PC-3 (cell line): Measurements from ENCODE around the gene PARP12. TPM values are rescaled to one million over a fixed set of nuclear protein-coding genes. Genes with fewer than 3 reads are reported as not detected.

Experiments
- ATAC-seq: fragments of 200-7000 bp; cut with Tn5 transposase; 2 replicates; pipeline ENCODE4 v1.9.1; 2020; ENCODE audit warnings: mild to moderate bottlenecking, moderate library complexity
- BruUV-seq: library from RNA; stranded (reverse); fragments of 400-500 nt; replicated peaks from 2 replicates; lab custom pipeline; 2021; lab: Mats Ljungman, UMichigan
- CTCF ChIA-PET: fragments of 300-600 bp; sonication (Branson Sonifier 250); formaldehyde crosslinking; loops from one replicate; lab custom pipeline; 2022; ENCODE audit warnings: antibody characterized with exemption; lab: Charles Lee
- POLR2A ChIA-PET: fragments of 300-600 bp; sonication (Branson Sonifier 250); formaldehyde crosslinking; loops from one replicate; lab custom pipeline; 2022; ENCODE audit warnings: antibody characterized with exemption; ENCODE audit not compliant: unreplicated experiment; lab: Charles Lee
- DNase-seq: peaks from one replicate; pipeline ENCODE4 v3.0.0-alpha.2; 2015
- H2AFZ ChIP-seq: fragments of 300-600 bp; sonication (generic); 2 replicates; pipeline ENCODE4 v1.6.0; 2016; ENCODE audit warnings: antibody characterized with exemption, low read length
- H3F3A ChIP-seq: fragments of 300-600 bp; sonication (generic); one replicate; pipeline ENCODE4 v1.6.0; 2017; ENCODE audit warnings: antibody characterized with exemption, low read length, control low read depth, mild to moderate bottlenecking; ENCODE audit not compliant: unreplicated experiment
- H3K27ac ChIP-seq: fragments of 300-600 bp; sonication (generic); 2 replicates; pipeline ENCODE4 v1.5.1; 2016; ENCODE audit warnings: mild to moderate bottlenecking, low read length
- H3K27me3 ChIP-seq: fragments of 300-600 bp; sonication (generic); 2 replicates; pipeline ENCODE4 v1.6.1; 2016; ENCODE audit warnings: low read length, mixed read lengths
- H3K36me3 ChIP-seq: fragments of 300-600 bp; sonication (generic); 2 replicates; pipeline ENCODE4 v1.6.1; 2016; ENCODE audit warnings: low read depth, mixed run types, low read length, mixed read lengths
- H3K4me1 ChIP-seq: fragments of 300-600 bp; sonication (generic); 2 replicates; pipeline ENCODE4 v1.5.1; 2016; ENCODE audit warnings: low read length; ENCODE audit not compliant: insufficient read depth
- H3K4me2 ChIP-seq: fragments of 300-600 bp; sonication (generic); 2 replicates; pipeline ENCODE4 v1.6.0; 2016; ENCODE audit warnings: low read length
- H3K4me3 ChIP-seq: fragments of 300-600 bp; sonication (generic); 2 replicates; pipeline ENCODE4 v1.5.1; 2016; ENCODE audit warnings: mild to moderate bottlenecking, low read length, mixed read lengths
- H3K79me2 ChIP-seq: fragments of 300-600 bp; sonication (generic); 2 replicates; pipeline ENCODE4 v1.6.1; 2017; ENCODE audit warnings: low read length, mixed read lengths
- H3K9ac ChIP-seq: fragments of 300-600 bp; sonication (generic); 2 replicates; pipeline ENCODE4 v1.6.0; 2016; ENCODE audit warnings: mild to moderate bottlenecking, low read length
- H3K9me2 ChIP-seq: fragments of 300-600 bp; sonication (generic); replicated peaks from 2 replicates; pipeline ENCODE4 v1.6.1; 2016; ENCODE audit warnings: mixed run types, low read length, mixed read lengths
- H3K9me3 ChIP-seq: fragments of 300-600 bp; sonication (generic); 2 replicates; pipeline ENCODE4 v1.6.1; 2016; ENCODE audit warnings: low read length, mixed read lengths
- H4K20me1 ChIP-seq: fragments of 300-600 bp; sonication (generic); 2 replicates; pipeline ENCODE4 v1.6.1; 2016; ENCODE audit warnings: low read length, mixed read lengths
- CTCF ChIP-seq: fragments of 300-600 bp; sonication (generic); conservative IDR thresholded peaks from 2 replicates; pipeline ENCODE4 v1.5.1; 2017; ENCODE audit warnings: antibody characterized with exemption, low read depth, mild to moderate bottlenecking, low read length
- EZH2 ChIP-seq: fragments of 300-600 bp; sonication (generic); IDR thresholded peaks from one replicate; pipeline ENCODE4 v1.6.1; 2017; ENCODE audit warnings: antibody characterized with exemption, mild to moderate bottlenecking, low read length; ENCODE audit not compliant: unreplicated experiment
- EZH2phosphoT487 ChIP-seq: fragments of 300-600 bp; sonication (generic); IDR thresholded peaks from 2 replicates; pipeline ENCODE4 v1.6.1; 2018; ENCODE audit warnings: mild to moderate bottlenecking, antibody characterized with exemption, low read length, borderline replicate concordance
- intact Hi-C: fragments of 100-400 bp; cut with micrococcal nuclease; formaldehyde crosslinking; loops from 2 replicates; pipeline ENCODE4 v1.9.0; 2023
- total RNA-seq: library from RNA; depleted of rRNA; stranded (reverse); fragments of >200 nt; gene quantifications from 2 replicates; pipeline ENCODE4 v1.2.3, GENCODE V29; 2014

PARP12 gene
- total RNA-seq, 1 experiment from 2014 or later = 28.1 TPM

- peaks cover 52% of the 10 kb centered on the region for H3K79me2 ChIP-seq
- 0 out of 2 replicates have a peak, but pooled peaks cover 3% of the 10 kb centered on the region for H3K9me3 ChIP-seq
- DNase-seq (peak; percentile 10), ATAC-seq (no peak)
- peak overlapping the region; percentile 97 for H2AFZ ChIP-seq
- H3K4me3 ChIP-seq = peak overlapping the region; percentile 80
- H3K27me3 ChIP-seq = no peaks in the 10 kb centered on the region
- no peak for TF ChIP-seq EZH2phosphoT487
- TF ChIP-seq EZH2 = no peak
- TF ChIP-seq CTCF = no peak
- H3K4me1 ChIP-seq = peaks cover 41% of the 10 kb centered on the region
- intact Hi-C loops = loop anchor here (5.0 kb wide), 1 partner anchor 266 kb away; no protein-coding TSS in a partner anchor
- peaks cover 7% of the 10 kb centered on the region for H3F3A ChIP-seq
- H3K9me2 ChIP-seq = no peaks in the 10 kb centered on the region
- peak overlapping the region; percentile 90 for H3K4me2 ChIP-seq
- ChIA-PET POLR2A (no interaction called here), CTCF (no interaction called here)
- peak overlapping the region; percentile 95 for H3K27ac ChIP-seq
- BruUV-seq = TSS peak; percentile 33
- H3K9ac ChIP-seq = peak overlapping the region; percentile 85
- H4K20me1 ChIP-seq = no peaks in the 10 kb centered on the region
- peaks cover 11% of the 10 kb centered on the region for H3K36me3 ChIP-seq
These were observed 1.2 kb downstream of the PARP12 start for GRCh38 chr7:140061607-140061930.

- Histone ChIP-seq H3K9me2 (no peaks in the 10 kb centered on the region), H3F3A (peaks cover 7% of the 10 kb centered on the region), H3K27me3 (no peaks in the 10 kb centered on the region), H3K4me3 (peak overlapping the region; percentile 80), H3K9me3 (no peaks in the 10 kb centered on the region), H3K27ac (peak overlapping the region; percentile 95), H2AFZ (peak overlapping the region; percentile 97; the same call in 1 of the 2 replicates), H4K20me1 (no peaks in the 10 kb centered on the region), H3K79me2 (peaks cover 52% of the 10 kb centered on the region), H3K36me3 (peaks cover 14% of the 10 kb centered on the region), H3K9ac (peak overlapping the region; percentile 85), H3K4me1 (peaks cover 41% of the 10 kb centered on the region), H3K4me2 (peak overlapping the region; percentile 90)
- intact Hi-C loops = loop anchor here (5.0 kb wide), 1 partner anchor 266 kb away; no protein-coding TSS in a partner anchor
- TF ChIP-seq EZH2 = no peak
- no peak for TF ChIP-seq EZH2phosphoT487
- DNase-seq (peak; percentile 26), ATAC-seq (no peak)
- no TSS peak for BruUV-seq
- ChIA-PET CTCF (interaction anchor here (1.5 kb wide), 1 partner anchor 116 kb away, joined by 6 read pairs; no protein-coding TSS in a partner anchor), POLR2A (no interaction called here)
These were observed 1.8 kb downstream of the PARP12 start for GRCh38 chr7:140060788-140061606.

GRCh38 chr7:140060243-140060630 lies 2.5 kb downstream of the PARP12 start:
- peaks cover 7% of the 10 kb centered on the region for H3F3A ChIP-seq
- H3K9me3 ChIP-seq = no peaks in the 10 kb centered on the region
- no peak overlapping the region for H2AFZ ChIP-seq
- DNase-seq = peak; percentile 80
- peaks cover 52% of the 10 kb centered on the region for H3K79me2 ChIP-seq
- POLR2A ChIA-PET = interaction anchor here (0.6 kb wide), 1 partner anchor 390 kb away, joined by 5 read pairs; no protein-coding TSS in a partner anchor
- no peaks in the 10 kb centered on the region for H4K20me1 ChIP-seq
- BruUV-seq = no TSS peak
- TF ChIP-seq CTCF (no peak), EZH2phosphoT487 (no peak), EZH2 (no peak)
- peak overlapping the region; percentile 80 for H3K4me3 ChIP-seq
- peak; percentile 32 for ATAC-seq
- CTCF ChIA-PET = interaction anchor here (0.7 to 1.5 kb wide), 2 partner anchors 59 to 117 kb away, joined by 4 to 6 read pairs; no protein-coding TSS in a partner anchor
- H3K4me1 ChIP-seq = peaks cover 41% of the 10 kb centered on the region
- H3K27ac ChIP-seq = peak overlapping the region; percentile 95
- intact Hi-C loops = loop anchor here (5.0 kb wide), 1 partner anchor 267 kb away; no protein-coding TSS in a partner anchor
- H3K27me3 ChIP-seq = no peaks in the 10 kb centered on the region
- no peaks in the 10 kb centered on the region for H3K9me2 ChIP-seq
- H3K36me3 ChIP-seq = peaks cover 14% of the 10 kb centered on the region
- H3K4me2 ChIP-seq = peak overlapping the region; percentile 90
- H3K9ac ChIP-seq = peak overlapping the region; percentile 57
